ENCODE data around the gene DENND2A. TPM values are rescaled to one million over a fixed set of nuclear protein-coding genes. Genes with fewer than 3 reads are reported as not detected.

Gene DENND2A
- total RNA-seq, 1 experiment from 2014 or later: 7.3 TPM

- TF ChIP-seq, protein P1, sequence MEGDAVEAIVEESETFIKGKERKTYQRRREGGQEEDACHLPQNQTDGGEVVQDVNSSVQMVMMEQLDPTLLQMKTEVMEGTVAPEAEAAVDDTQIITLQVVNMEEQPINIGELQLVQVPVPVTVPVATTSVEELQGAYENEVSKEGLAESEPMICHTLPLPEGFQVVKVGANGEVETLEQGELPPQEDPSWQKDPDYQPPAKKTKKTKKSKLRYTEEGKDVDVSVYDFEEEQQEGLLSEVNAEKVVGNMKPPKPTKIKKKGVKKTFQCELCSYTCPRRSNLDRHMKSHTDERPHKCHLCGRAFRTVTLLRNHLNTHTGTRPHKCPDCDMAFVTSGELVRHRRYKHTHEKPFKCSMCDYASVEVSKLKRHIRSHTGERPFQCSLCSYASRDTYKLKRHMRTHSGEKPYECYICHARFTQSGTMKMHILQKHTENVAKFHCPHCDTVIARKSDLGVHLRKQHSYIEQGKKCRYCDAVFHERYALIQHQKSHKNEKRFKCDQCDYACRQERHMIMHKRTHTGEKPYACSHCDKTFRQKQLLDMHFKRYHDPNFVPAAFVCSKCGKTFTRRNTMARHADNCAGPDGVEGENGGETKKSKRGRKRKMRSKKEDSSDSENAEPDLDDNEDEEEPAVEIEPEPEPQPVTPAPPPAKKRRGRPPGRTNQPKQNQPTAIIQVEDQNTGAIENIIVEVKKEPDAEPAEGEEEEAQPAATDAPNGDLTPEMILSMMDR (conservative IDR thresholded peaks at IDR 0.05): no peak
- Histone ChIP-seq H4K91ac (ENCODE audit: insufficient read length, low read depth, low read length) (no peak overlapping the region), H3K79me2 (ENCODE audit: insufficient read depth, low read length) (no peaks in the 10 kb centered on the region), H3K4me1 (ENCODE audit: insufficient read depth, low read length) (peaks cover 14% of the 10 kb centered on the region; the same call in 1 of the 2 replicates), H3K27me3 (ENCODE audit: insufficient read depth, low read length) (no peaks in the 10 kb centered on the region), H4K5ac (ENCODE audit: insufficient read length, low read depth, low read length) (no peak overlapping the region), H2BK5ac (ENCODE audit: insufficient read length, low read length) (no peak overlapping the region), H3T11ph (ENCODE audit: low read length) (no peak overlapping the region), H3K23me2 (ENCODE audit: insufficient read length, low read depth, low read length, poor library complexity, severe bottlenecking) (peaks cover 15% of the 10 kb centered on the region), H2BK15ac (ENCODE audit: low read depth, low read length) (no peak overlapping the region), H3K23ac (ENCODE audit: insufficient read length, low read depth, low read length) (no peak overlapping the region), H3K18ac (ENCODE audit: insufficient read length, low read depth, low read length) (peak overlapping the region; percentile 82), H3K56ac (ENCODE audit: insufficient read length, low read depth, low read length) (no peak overlapping the region), H3K4me2 (ENCODE audit: insufficient read depth, insufficient read length, low read length) (peak overlapping the region; percentile 74), H2AK5ac (ENCODE audit: insufficient read length, low read length) (no peak overlapping the region), H3K27ac (ENCODE audit: insufficient read length, low read depth, low read length) (no peak overlapping the region), H4K20me1 (ENCODE audit: control insufficient read depth, insufficient read depth, insufficient read length) (no peaks in the 10 kb centered on the region), H2AFZ (ENCODE audit: low read length) (no peak overlapping the region), H2BK12ac (ENCODE audit: insufficient read length, low read depth, low read length) (no peak overlapping the region), H3K79me1 (ENCODE audit: insufficient read depth, low read depth, low read length, poor library complexity, severe bottlenecking) (no peaks in the 10 kb centered on the region), H3K9me3 (ENCODE audit: control insufficient read depth, low read depth, low read length) (no peaks in the 10 kb centered on the region), H3K4ac (ENCODE audit: low read depth, low read length) (no peak overlapping the region; the same call in 1 of the 2 replicates), H2BK20ac (ENCODE audit: low read depth, low read length, poor library complexity, severe bottlenecking) (no peak overlapping the region), H2BK120ac (ENCODE audit: low read depth, low read length, poor library complexity, severe bottlenecking) (no peak overlapping the region), H3K9ac (ENCODE audit: extremely low read depth, insufficient read length, low read length) (peak overlapping the region; percentile 50), H4K8ac (replicated peaks; ENCODE audit: insufficient read length, low read depth, low read length) (no peak overlapping the region), H3K14ac (ENCODE audit: insufficient read depth, low read length) (peak overlapping the region; percentile 85; the same call in 1 of the 2 replicates)
- DNase-seq: peak; percentile 51
- peak overlapping the region in 1 of 3 experiments; percentile 81; a peak in 2 of 7 replicates for H3K27ac Mint-ChIP-seq
- H3K27me3 Mint-ChIP-seq (ENCODE audit: low read depth): peaks cover 36% of the 10 kb centered on the region
- H3K4me1 Mint-ChIP-seq: peaks cover 45 to 51% of the 10 kb centered on the region in 2 experiments
- H3K36me3 Mint-ChIP-seq (ENCODE audit: insufficient read depth in 1 of 3, low read depth in 3 of 3): no peaks in the 10 kb centered on the region
- WGBS (ENCODE audit: extremely low coverage, insufficient read length, low lambda C conversion rate): no CpG with 5 or more reads among the region's 74 CpGs
- H3K9me3 Mint-ChIP-seq: no peaks in the 10 kb centered on the region
- H3K4me3 Mint-ChIP-seq: peak overlapping the region; percentile 92 to 94
These were observed 464 bp downstream of the DENND2A start for GRCh38 chr7:140640060-140640637.
